PC-3 (cell line): ENCODE data around the gene KCNQ5. TPM values are rescaled to one million over a fixed set of nuclear protein-coding genes. Genes with fewer than 3 reads are reported as not detected.

ENCODE experiments used
- ATAC-seq: fragments of 200-7000 bp; cut with Tn5 transposase; 2 replicates; pipeline ENCODE4 v1.9.1; 2020; ENCODE audit warnings: mild to moderate bottlenecking, moderate library complexity
- BruUV-seq: library from RNA; stranded (reverse); fragments of 400-500 nt; replicated peaks from 2 replicates; lab custom pipeline; 2021; lab: Mats Ljungman, UMichigan
- CTCF ChIA-PET: fragments of 300-600 bp; sonication (Branson Sonifier 250); formaldehyde crosslinking; loops from one replicate; lab custom pipeline; 2022; ENCODE audit warnings: antibody characterized with exemption; lab: Charles Lee
- POLR2A ChIA-PET: fragments of 300-600 bp; sonication (Branson Sonifier 250); formaldehyde crosslinking; loops from one replicate; lab custom pipeline; 2022; ENCODE audit warnings: antibody characterized with exemption; ENCODE audit not compliant: unreplicated experiment; lab: Charles Lee
- DNase-seq: peaks from one replicate; pipeline ENCODE4 v3.0.0-alpha.2; 2015
- H2AFZ ChIP-seq: fragments of 300-600 bp; sonication (generic); 2 replicates; pipeline ENCODE4 v1.6.0; 2016; ENCODE audit warnings: antibody characterized with exemption, low read length
- H3F3A ChIP-seq: fragments of 300-600 bp; sonication (generic); one replicate; pipeline ENCODE4 v1.6.0; 2017; ENCODE audit warnings: antibody characterized with exemption, low read length, control low read depth, mild to moderate bottlenecking; ENCODE audit not compliant: unreplicated experiment
- H3K27ac ChIP-seq: fragments of 300-600 bp; sonication (generic); 2 replicates; pipeline ENCODE4 v1.5.1; 2016; ENCODE audit warnings: mild to moderate bottlenecking, low read length
- H3K27me3 ChIP-seq: fragments of 300-600 bp; sonication (generic); 2 replicates; pipeline ENCODE4 v1.6.1; 2016; ENCODE audit warnings: low read length, mixed read lengths
- H3K36me3 ChIP-seq: fragments of 300-600 bp; sonication (generic); 2 replicates; pipeline ENCODE4 v1.6.1; 2016; ENCODE audit warnings: low read depth, mixed run types, low read length, mixed read lengths
- H3K4me1 ChIP-seq: fragments of 300-600 bp; sonication (generic); 2 replicates; pipeline ENCODE4 v1.5.1; 2016; ENCODE audit warnings: low read length; ENCODE audit not compliant: insufficient read depth
- H3K4me2 ChIP-seq: fragments of 300-600 bp; sonication (generic); 2 replicates; pipeline ENCODE4 v1.6.0; 2016; ENCODE audit warnings: low read length
- H3K4me3 ChIP-seq: fragments of 300-600 bp; sonication (generic); 2 replicates; pipeline ENCODE4 v1.5.1; 2016; ENCODE audit warnings: mild to moderate bottlenecking, low read length, mixed read lengths
- H3K79me2 ChIP-seq: fragments of 300-600 bp; sonication (generic); 2 replicates; pipeline ENCODE4 v1.6.1; 2017; ENCODE audit warnings: low read length, mixed read lengths
- H3K9ac ChIP-seq: fragments of 300-600 bp; sonication (generic); 2 replicates; pipeline ENCODE4 v1.6.0; 2016; ENCODE audit warnings: mild to moderate bottlenecking, low read length
- H3K9me2 ChIP-seq: fragments of 300-600 bp; sonication (generic); replicated peaks from 2 replicates; pipeline ENCODE4 v1.6.1; 2016; ENCODE audit warnings: mixed run types, low read length, mixed read lengths
- H3K9me3 ChIP-seq: fragments of 300-600 bp; sonication (generic); 2 replicates; pipeline ENCODE4 v1.6.1; 2016; ENCODE audit warnings: low read length, mixed read lengths
- H4K20me1 ChIP-seq: fragments of 300-600 bp; sonication (generic); 2 replicates; pipeline ENCODE4 v1.6.1; 2016; ENCODE audit warnings: low read length, mixed read lengths
- EZH2 ChIP-seq: fragments of 300-600 bp; sonication (generic); IDR thresholded peaks from one replicate; pipeline ENCODE4 v1.6.1; 2017; ENCODE audit warnings: antibody characterized with exemption, mild to moderate bottlenecking, low read length; ENCODE audit not compliant: unreplicated experiment
- EZH2phosphoT487 ChIP-seq: fragments of 300-600 bp; sonication (generic); IDR thresholded peaks from 2 replicates; pipeline ENCODE4 v1.6.1; 2018; ENCODE audit warnings: mild to moderate bottlenecking, antibody characterized with exemption, low read length, borderline replicate concordance
- intact Hi-C: fragments of 100-400 bp; cut with micrococcal nuclease; formaldehyde crosslinking; loops from 2 replicates; pipeline ENCODE4 v1.9.0; 2023
- total RNA-seq: library from RNA; depleted of rRNA; stranded (reverse); fragments of >200 nt; gene quantifications from 2 replicates; pipeline ENCODE4 v1.2.3, GENCODE V29; 2014
- TF ChIP-seq, protein P1 (sequence below): fragments of 300-600 bp; sonication (generic); conservative IDR thresholded peaks from 2 replicates; pipeline ENCODE4 v1.5.1; 2017; ENCODE audit warnings: antibody characterized with exemption, low read depth, mild to moderate bottlenecking, low read length

KCNQ5 gene
- total RNA-seq, 1 experiment from 2014 or later: not detected

DNA sequence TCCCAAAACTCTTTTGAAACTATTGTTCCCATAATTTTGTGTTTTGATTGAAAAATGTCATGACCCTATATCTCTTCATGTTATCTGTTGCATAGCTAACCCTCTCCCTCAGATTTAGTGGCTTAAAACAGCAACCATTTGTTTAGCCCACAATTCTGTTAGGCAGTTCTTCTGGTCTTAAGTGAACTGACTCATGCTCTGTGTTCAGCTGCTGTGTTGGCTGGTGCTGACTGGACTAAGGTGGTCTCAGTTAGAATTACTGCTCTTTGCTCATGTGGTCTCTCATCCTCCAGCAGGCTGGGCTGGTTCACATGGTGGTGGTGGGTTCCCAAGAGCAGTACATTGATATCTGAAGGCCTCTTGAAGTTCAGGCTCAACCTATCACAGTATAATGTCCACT, 522.7 kb downstream of the KCNQ5 start:
- no peaks in the 10 kb centered on the region for H3K36me3 ChIP-seq
- H3K27ac ChIP-seq: no peak overlapping the region
- H3K27me3 ChIP-seq: no peaks in the 10 kb centered on the region
- H3K4me3 ChIP-seq: no peak overlapping the region
- ATAC-seq: no peak
- ChIA-PET POLR2A (no interaction called here), CTCF (no interaction called here)
- no peaks in the 10 kb centered on the region for H3K9me2 ChIP-seq
- TF ChIP-seq, protein P1, sequence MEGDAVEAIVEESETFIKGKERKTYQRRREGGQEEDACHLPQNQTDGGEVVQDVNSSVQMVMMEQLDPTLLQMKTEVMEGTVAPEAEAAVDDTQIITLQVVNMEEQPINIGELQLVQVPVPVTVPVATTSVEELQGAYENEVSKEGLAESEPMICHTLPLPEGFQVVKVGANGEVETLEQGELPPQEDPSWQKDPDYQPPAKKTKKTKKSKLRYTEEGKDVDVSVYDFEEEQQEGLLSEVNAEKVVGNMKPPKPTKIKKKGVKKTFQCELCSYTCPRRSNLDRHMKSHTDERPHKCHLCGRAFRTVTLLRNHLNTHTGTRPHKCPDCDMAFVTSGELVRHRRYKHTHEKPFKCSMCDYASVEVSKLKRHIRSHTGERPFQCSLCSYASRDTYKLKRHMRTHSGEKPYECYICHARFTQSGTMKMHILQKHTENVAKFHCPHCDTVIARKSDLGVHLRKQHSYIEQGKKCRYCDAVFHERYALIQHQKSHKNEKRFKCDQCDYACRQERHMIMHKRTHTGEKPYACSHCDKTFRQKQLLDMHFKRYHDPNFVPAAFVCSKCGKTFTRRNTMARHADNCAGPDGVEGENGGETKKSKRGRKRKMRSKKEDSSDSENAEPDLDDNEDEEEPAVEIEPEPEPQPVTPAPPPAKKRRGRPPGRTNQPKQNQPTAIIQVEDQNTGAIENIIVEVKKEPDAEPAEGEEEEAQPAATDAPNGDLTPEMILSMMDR: no peak
- no peak for TF ChIP-seq EZH2phosphoT487
- TF ChIP-seq EZH2: no peak
- no TSS peak for BruUV-seq
- no peaks in the 10 kb centered on the region for H3K79me2 ChIP-seq
- intact Hi-C loops: no loop called here
- H3K4me1 ChIP-seq: no peaks in the 10 kb centered on the region
- no peak overlapping the region for H3K4me2 ChIP-seq
- no peak overlapping the region for H3K9ac ChIP-seq
- H4K20me1 ChIP-seq: no peaks in the 10 kb centered on the region
- H2AFZ ChIP-seq: no peak overlapping the region
- H3K9me3 ChIP-seq: no peaks in the 10 kb centered on the region
- H3F3A ChIP-seq: no peaks in the 10 kb centered on the region
- DNase-seq: no peak

DNA sequence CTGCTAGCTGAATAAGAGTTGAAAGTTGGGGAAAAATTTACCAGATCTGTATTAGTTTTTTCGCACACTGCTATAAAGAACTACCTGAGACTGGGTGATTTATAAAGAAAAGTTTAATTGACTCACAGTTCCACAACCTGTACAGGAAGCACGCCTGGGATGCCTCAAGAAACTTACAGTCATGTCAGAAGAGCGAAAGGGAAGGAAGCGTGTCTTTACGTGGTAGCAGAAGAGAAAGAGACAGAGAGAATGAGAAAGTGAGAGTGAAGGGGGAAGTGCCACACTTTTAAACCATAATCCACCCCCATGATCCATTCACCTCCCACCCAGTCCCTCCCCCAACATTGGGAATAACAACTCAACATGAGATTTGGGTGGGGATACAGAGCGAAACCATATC, 523.8 kb downstream of the KCNQ5 start:
- H4K20me1 ChIP-seq: no peaks in the 10 kb centered on the region
- no peak overlapping the region for H3K9ac ChIP-seq
- H3K4me1 ChIP-seq: no peaks in the 10 kb centered on the region
- TF ChIP-seq, protein P1: no peak
- TF ChIP-seq EZH2 (no peak), EZH2phosphoT487 (no peak)
- no peak overlapping the region for H3K27ac ChIP-seq
- H3F3A ChIP-seq: no peaks in the 10 kb centered on the region
- DNase-seq (no peak), ATAC-seq (no peak)
- H3K36me3 ChIP-seq: no peaks in the 10 kb centered on the region
- CTCF ChIA-PET: no interaction called here
- H3K79me2 ChIP-seq: no peaks in the 10 kb centered on the region
- H2AFZ ChIP-seq: no peak overlapping the region
- POLR2A ChIA-PET: no interaction called here
- no TSS peak for BruUV-seq
- no peaks in the 10 kb centered on the region for H3K27me3 ChIP-seq
- H3K4me2 ChIP-seq: no peak overlapping the region
- H3K9me2 ChIP-seq: no peaks in the 10 kb centered on the region
- H3K9me3 ChIP-seq: no peaks in the 10 kb centered on the region
- no peak overlapping the region for H3K4me3 ChIP-seq
- intact Hi-C loops: no loop called here

DNA sequence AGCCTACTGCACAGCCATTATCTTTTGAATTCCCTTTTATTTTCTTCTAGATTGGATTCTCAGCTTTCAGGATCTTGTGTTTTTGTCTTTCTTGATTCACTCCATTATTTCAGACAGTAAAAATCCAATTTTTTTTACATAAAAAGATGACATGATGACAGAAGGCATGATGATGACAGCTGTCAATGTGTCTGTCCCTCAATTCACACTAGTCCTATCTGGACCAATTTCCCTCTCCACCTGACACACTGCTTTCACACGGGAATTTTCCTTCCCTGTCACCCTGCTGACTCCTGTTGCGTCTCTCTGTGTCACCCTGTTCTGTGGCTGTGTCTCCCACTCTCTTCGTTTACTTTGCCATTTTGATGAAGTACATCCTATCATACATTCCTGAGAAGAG, 529.9 kb downstream of the KCNQ5 start:
- POLR2A ChIA-PET: no interaction called here
- DNase-seq (no peak), ATAC-seq (no peak)
- Histone ChIP-seq H3K27me3 (no peaks in the 10 kb centered on the region), H3K4me3 (no peak overlapping the region), H3K36me3 (no peaks in the 10 kb centered on the region), H3K9me3 (no peaks in the 10 kb centered on the region), H4K20me1 (no peaks in the 10 kb centered on the region), H2AFZ (no peak overlapping the region), H3F3A (no peaks in the 10 kb centered on the region), H3K27ac (no peak overlapping the region), H3K79me2 (no peaks in the 10 kb centered on the region), H3K4me1 (no peaks in the 10 kb centered on the region), H3K9ac (no peak overlapping the region), H3K4me2 (no peak overlapping the region), H3K9me2 (no peaks in the 10 kb centered on the region)
- intact Hi-C loops: no loop called here
- CTCF ChIA-PET: no interaction called here
- no TSS peak for BruUV-seq
- TF ChIP-seq EZH2phosphoT487 (no peak), EZH2 (no peak)
- TF ChIP-seq, protein P1: no peak
